Kidney epithelial cell (primary cell): ENCODE measurements around the gene YTHDF1. TPM values are rescaled to one million over a fixed set of nuclear protein-coding genes. Genes with fewer than 3 reads are reported as not detected.

ENCODE experiments used
- DNase-seq: peaks from one replicate; pipeline ENCODE4 v3.0.0-alpha.2; 2010; ENCODE audit warnings: low read depth
- H3K27me3 ChIP-seq: 2 replicates; pipeline ENCODE4 v1.6.0; 2011; ENCODE audit warnings: low read length; ENCODE audit not compliant: control insufficient read depth, insufficient read depth
- H3K36me3 ChIP-seq: 2 replicates; pipeline ENCODE4 v1.5.1; 2011; ENCODE audit warnings: low read length; ENCODE audit not compliant: control insufficient read depth, insufficient read depth
- H3K4me3 ChIP-seq: 2 replicates; pipeline ENCODE4 v1.5.1; 2011; ENCODE audit warnings: low read depth, mild to moderate bottlenecking, control low read depth, low read length
- total RNA-seq: library from RNA; depleted of rRNA; stranded (reverse); fragments of >200 nt; gene quantifications from 2 replicates; pipeline ENCODE4 v1.2.3, GENCODE V29; 2015
- TF ChIP-seq, protein P1 (sequence below): IDR thresholded peaks from 2 replicates; pipeline ENCODE4 v1.5.1; 2011; ENCODE audit warnings: mild to moderate bottlenecking, moderate library complexity, low read length, control low read depth, inconsistent platforms; ENCODE audit not compliant: insufficient read depth, poor library complexity, severe bottlenecking

YTHDF1 gene
- total RNA-seq, 1 donor from 2014 or later = 54.8 TPM

DNA sequence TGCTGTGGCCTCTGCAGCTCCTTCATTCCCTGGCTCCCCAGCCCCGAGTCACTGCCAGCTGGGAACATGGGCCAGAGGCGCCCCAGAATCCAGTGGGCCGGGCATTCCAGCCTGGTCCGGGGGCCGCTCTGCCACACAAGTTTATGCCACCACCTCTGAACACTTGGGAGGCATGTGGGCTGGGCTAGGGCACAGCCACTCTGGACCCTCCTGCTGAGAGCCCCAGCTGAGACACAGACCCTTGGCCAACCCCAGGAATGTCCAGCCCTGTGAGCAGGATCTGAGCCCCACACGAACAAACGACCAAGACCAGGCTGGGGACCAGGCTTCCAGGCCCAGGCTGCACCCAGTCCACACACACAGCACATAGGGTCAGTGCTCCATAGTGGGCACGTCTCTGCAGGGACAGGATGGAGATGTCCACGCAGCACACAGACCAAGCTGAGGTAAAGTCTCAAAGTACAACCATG lies 33.0 kb downstream of the YTHDF1 start:
- no peak for DNase-seq
- no peak overlapping the region for H3K4me3 ChIP-seq
- TF ChIP-seq, protein P1, sequence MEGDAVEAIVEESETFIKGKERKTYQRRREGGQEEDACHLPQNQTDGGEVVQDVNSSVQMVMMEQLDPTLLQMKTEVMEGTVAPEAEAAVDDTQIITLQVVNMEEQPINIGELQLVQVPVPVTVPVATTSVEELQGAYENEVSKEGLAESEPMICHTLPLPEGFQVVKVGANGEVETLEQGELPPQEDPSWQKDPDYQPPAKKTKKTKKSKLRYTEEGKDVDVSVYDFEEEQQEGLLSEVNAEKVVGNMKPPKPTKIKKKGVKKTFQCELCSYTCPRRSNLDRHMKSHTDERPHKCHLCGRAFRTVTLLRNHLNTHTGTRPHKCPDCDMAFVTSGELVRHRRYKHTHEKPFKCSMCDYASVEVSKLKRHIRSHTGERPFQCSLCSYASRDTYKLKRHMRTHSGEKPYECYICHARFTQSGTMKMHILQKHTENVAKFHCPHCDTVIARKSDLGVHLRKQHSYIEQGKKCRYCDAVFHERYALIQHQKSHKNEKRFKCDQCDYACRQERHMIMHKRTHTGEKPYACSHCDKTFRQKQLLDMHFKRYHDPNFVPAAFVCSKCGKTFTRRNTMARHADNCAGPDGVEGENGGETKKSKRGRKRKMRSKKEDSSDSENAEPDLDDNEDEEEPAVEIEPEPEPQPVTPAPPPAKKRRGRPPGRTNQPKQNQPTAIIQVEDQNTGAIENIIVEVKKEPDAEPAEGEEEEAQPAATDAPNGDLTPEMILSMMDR = no peak
- peaks cover 46% of the 10 kb centered on the region for H3K27me3 ChIP-seq
- H3K36me3 ChIP-seq = no peaks in the 10 kb centered on the region

- TF ChIP-seq, protein P1 = no peak
- Histone ChIP-seq H3K36me3 (no peaks in the 10 kb centered on the region), H3K27me3 (peaks cover 51% of the 10 kb centered on the region), H3K4me3 (no peak overlapping the region)
- DNase-seq = no peak
Observed at GRCh38 chr20:63182425-63182824, 33.5 kb downstream of the YTHDF1 start.

DNA sequence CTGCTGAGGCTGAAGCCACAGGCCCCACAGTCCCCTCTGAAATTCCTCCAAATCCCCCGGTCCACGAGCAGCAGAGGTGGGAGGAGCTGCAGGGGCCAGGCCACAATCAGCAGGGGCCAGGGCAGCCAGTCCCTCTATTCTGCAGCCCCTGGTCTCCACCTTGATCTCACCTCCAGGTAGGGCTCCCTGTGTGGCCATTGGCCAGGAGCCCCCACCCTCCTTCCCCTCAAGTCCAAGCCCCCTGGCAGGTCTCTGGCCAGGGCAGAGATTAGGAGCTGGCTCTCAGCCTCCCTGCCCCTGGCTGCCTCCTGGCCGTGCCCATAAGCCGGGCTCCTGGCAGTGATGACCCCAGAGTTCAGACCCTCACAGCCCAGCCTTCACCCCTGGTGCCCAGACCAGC lies 34.7 kb downstream of the YTHDF1 start:
- H3K27me3 ChIP-seq = peaks cover 63% of the 10 kb centered on the region

GRCh38 chr20:63180569-63181185 lies 35.3 kb downstream of the YTHDF1 start:
- DNase-seq = no peak
- H3K4me3 ChIP-seq = no peak overlapping the region
- H3K36me3 ChIP-seq = no peaks in the 10 kb centered on the region
- TF ChIP-seq, protein P1 = no peak
- H3K27me3 ChIP-seq = peaks cover 69% of the 10 kb centered on the region

More for the DNA sequence above, 34.7 kb downstream of the YTHDF1 start:
- DNase-seq = no peak
- H3K36me3 ChIP-seq = no peaks in the 10 kb centered on the region
- TF ChIP-seq, protein P1 = no peak
- no peak overlapping the region for H3K4me3 ChIP-seq

GRCh38 chr20:63179687-63180568 lies 36.0 kb downstream of the YTHDF1 start:
- TF ChIP-seq, protein P1 = no peak

More at GRCh38 chr20:63179687-63180568, 36.0 kb downstream of the YTHDF1 start:
- no peak overlapping the region for H3K4me3 ChIP-seq
- no peaks in the 10 kb centered on the region for H3K36me3 ChIP-seq
- no peak for DNase-seq
- peaks cover 74% of the 10 kb centered on the region for H3K27me3 ChIP-seq
